Aorta (tissue), 5 donors: Measurements from ENCODE around the gene DGKG. TPM values are rescaled to one million over a fixed set of nuclear protein-coding genes. Genes with fewer than 3 reads are reported as not detected.

Source experiments
- ATAC-seq: fragments of 200-7000 bp; cut with Tn5 transposase; one replicate; pipeline ENCODE4 v1.9.1; 2022; ENCODE audit warnings: moderate library complexity; ENCODE audit not compliant: low FRiP score
- DNase-seq, 2 donors: peaks; one replicate each; pipeline ENCODE4 v3.0.0-alpha.2; 2020
- H3K27ac ChIP-seq, 2 donors: one replicate each; pipeline ENCODE4 v1.5.1; 2013; ENCODE audit warnings: low read length in 2 of 2, mild to moderate bottlenecking in 2 of 2, moderate library complexity in 2 of 2, control low read depth in 1 of 2, inconsistent platforms in 1 of 2, low read depth in 1 of 2
- H3K27me3 ChIP-seq, 2 donors: one replicate each; pipeline ENCODE4 v1.6.1; 2013; ENCODE audit warnings: control low read depth in 1 of 2, low read length in 1 of 2, mild to moderate bottlenecking in 1 of 2, moderate library complexity in 1 of 2; ENCODE audit not compliant: insufficient read depth in 2 of 2, control insufficient read depth in 1 of 2
- H3K36me3 ChIP-seq, 2 donors: one replicate each; pipeline ENCODE4 v1.6.1; 2013; ENCODE audit warnings: control low read depth in 1 of 2, low read length in 1 of 2, mild to moderate bottlenecking in 1 of 2; ENCODE audit not compliant: insufficient read depth in 2 of 2, control insufficient read depth in 1 of 2
- H3K4me1 ChIP-seq, 2 donors: one replicate each; pipeline ENCODE4 v1.6.1; 2013; ENCODE audit warnings: low read length in 2 of 2, control low read depth in 1 of 2, mild to moderate bottlenecking in 1 of 2, moderate library complexity in 1 of 2; ENCODE audit not compliant: insufficient read depth in 2 of 2, control insufficient read depth in 1 of 2
- H3K4me3 ChIP-seq, 2 donors: one replicate each; pipeline ENCODE4 v1.5.1; 2013; ENCODE audit warnings: low read length in 2 of 2, control low read depth in 1 of 2, mild to moderate bottlenecking in 1 of 2
- H3K9me3 ChIP-seq: one replicate; pipeline ENCODE4 v1.6.1; 2013; ENCODE audit warnings: mild to moderate bottlenecking, low read length; ENCODE audit not compliant: control insufficient read depth
- WGBS, 2 donors: extraction: QIAGEN DNeasy Blood & Tissue Kit; methylation state at CpG; one replicate each; pipeline ENCODE4 v1.1.7; 2013; 5-methylcytosine and 5-hydroxymethylcytosine counted together
- intact Hi-C, 2 donors: fragments of 100-400 bp; cut with DNase I; formaldehyde crosslinking; loops; one replicate each; pipeline versions ENCODE4 v1.14.2 to v1.15.0; 2022
- polyA plus RNA-seq, 2 donors: library from polyadenylated mRNA; stranded (reverse); fragments of 200-250 nt; gene quantifications; one replicate each; pipeline ENCODE4 v1.2.3, GENCODE V29; 2013
- total RNA-seq, 2 donors: library from RNA; stranded (reverse); fragmentation: NEBNext Ultra II Directional; extraction: Animal tissue kit (Norgen Biotek cat#: 25700); gene quantifications; one replicate each; pipeline ENCODE4 v1.2.1, GENCODE V29; 2021
- donor health status: healthy with polysubstance abuse.
- donor health status: Bipolar disorder and iron deficiency.
- donor health status: DM: no; HTN: no; CAD: no.
- donor health status: DM: no; HTN: no; CAD: no.
- donor health status: DM: yes; HTN: yes; CAD: no.

Gene DGKG
- total and polyA plus RNA-seq, 4 donors = 0.95 to 37.1 (median 7.4) TPM

DNA sequence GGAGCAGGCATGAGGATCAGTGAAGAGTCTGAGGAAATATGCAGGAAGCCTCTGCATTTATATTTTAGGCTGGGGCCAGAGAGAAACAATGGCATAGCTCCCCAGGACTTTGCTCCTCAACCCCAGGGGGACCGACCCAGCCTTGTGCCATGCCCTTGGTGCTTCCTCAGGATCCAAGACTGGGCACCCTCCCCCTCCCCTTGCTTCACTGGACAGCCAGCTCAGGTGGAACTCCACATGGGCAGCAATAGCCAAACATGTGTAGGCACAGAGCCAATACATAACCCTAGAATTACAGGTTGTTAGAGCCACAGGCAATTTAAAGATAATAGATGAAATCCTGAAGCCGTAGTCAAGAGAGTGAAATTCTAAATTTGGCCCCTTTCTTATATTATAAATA, 180.1 kb downstream of the DGKG start:
- H3K4me1 ChIP-seq = no peaks in the 10 kb centered on the region
- ATAC-seq (no peak), DNase-seq (no peak)
- H3K27ac ChIP-seq = no peak overlapping the region
- no peak overlapping the region for H3K4me3 ChIP-seq
- H3K9me3 ChIP-seq = no peaks in the 10 kb centered on the region
- 95 to 96% methylated on average over 2 of the region's 2 CpGs for WGBS, 2 donors
- H3K36me3 ChIP-seq = peaks cover 0 to 1% of the 10 kb centered on the region in 2 donors
- intact Hi-C loops = no loop called here
- H3K27me3 ChIP-seq = no peaks in the 10 kb centered on the region

DNA sequence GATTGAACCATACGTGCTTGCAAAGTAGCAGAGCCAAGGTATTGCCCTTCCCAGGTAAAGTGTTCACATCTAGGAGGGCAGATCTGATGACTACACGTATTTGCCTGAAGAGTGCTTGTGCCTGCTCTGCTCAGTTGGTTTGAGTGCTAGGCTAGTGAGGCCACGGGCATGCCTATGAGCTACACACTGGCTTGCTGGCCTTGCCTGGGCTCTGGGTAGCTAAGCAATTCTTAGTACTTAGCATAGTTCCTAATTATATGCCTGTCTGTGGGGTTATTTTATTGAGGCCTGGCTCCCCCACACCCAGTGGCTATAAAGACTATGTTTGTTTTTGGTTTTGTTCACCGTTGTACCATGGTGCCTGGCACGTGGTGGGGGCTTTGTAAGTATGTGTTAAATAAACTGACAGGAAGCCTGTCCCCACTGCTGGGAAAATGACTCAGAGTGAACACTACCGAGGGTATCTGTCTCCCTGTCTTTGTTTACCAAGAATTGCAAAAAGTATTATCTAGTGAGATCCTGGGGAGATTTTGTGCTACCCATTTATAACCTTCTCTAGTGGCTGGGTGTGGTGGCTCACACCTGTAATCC, 181.0 kb downstream of the DGKG start:
- no peak overlapping the region for H3K27ac ChIP-seq
- no peak overlapping the region for H3K4me3 ChIP-seq
- intact Hi-C loops = no loop called here
- DNase-seq (no peak), ATAC-seq (no peak)
- H3K27me3 ChIP-seq = no peaks in the 10 kb centered on the region
- WGBS, 2 donors = 71 to 72% methylated on average over 6 of the region's 6 CpGs
- H3K9me3 ChIP-seq = no peaks in the 10 kb centered on the region
- no peaks in the 10 kb centered on the region for H3K4me1 ChIP-seq
- peaks cover 0 to 1% of the 10 kb centered on the region in 2 donors for H3K36me3 ChIP-seq

DNA sequence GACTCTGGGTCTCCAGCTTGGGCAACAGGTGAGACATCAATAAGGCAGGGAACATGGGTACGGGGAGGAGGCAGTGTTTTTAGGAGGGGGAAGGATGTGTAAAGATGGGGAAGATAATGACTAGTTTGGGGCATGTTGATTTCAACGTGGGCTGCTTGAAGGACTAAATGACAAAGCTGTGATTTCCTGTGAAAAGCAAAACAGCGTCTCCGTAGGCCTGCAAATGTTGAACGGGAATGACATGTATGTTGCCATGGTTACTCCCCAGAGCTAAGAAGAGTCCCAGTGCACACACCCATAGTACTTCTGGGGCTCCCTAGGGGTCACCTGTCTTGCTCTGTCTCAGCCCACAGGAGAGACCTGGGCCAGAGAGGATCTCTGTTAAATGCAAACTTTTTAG, 181.9 kb downstream of the DGKG start:
- ATAC-seq = no peak
- no peaks in the 10 kb centered on the region for H3K27me3 ChIP-seq
- WGBS, 2 donors = 71 to 77% methylated on average over 5 of the region's 5 CpGs
- no peak overlapping the region for H3K27ac ChIP-seq
- no peaks in the 10 kb centered on the region for H3K9me3 ChIP-seq
- intact Hi-C loops = no loop called here
- peaks cover 0 to 3% of the 10 kb centered on the region in 2 donors for H3K36me3 ChIP-seq
- no peaks in the 10 kb centered on the region for H3K4me1 ChIP-seq
- no peak for DNase-seq
- H3K4me3 ChIP-seq = no peak overlapping the region

DNA sequence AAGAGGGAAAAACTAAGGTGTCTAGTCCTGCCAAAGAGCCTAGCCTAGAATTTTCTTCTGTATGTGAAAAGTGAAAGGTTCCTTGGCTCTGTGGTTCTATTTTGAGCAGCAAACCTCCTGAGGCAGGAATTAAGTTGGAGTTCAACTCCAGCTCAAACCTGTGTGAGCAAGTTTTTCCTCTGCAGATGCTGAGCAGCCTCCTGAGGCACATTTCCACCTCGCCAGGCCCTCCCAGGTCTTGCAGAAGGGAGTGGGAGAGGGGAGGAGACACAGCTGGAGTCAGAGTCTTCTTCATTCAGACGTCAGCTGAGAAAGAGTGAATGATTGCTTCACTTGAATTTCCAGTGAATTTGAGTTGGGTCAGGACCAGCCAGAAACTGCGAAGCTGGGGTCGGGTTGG, 183.6 kb downstream of the DGKG start:
- H3K4me3 ChIP-seq = no peak overlapping the region
- H3K27me3 ChIP-seq = no peaks in the 10 kb centered on the region
- 89% methylated on average over 4 of the region's 4 CpGs for WGBS, 2 donors
- intact Hi-C loops = no loop called here
- DNase-seq (no peak), ATAC-seq (no peak)
- H3K9me3 ChIP-seq = no peaks in the 10 kb centered on the region
- no peak overlapping the region for H3K27ac ChIP-seq
- H3K4me1 ChIP-seq = no peaks in the 10 kb centered on the region
- peaks cover 0 to 3% of the 10 kb centered on the region in 2 donors for H3K36me3 ChIP-seq

DNA sequence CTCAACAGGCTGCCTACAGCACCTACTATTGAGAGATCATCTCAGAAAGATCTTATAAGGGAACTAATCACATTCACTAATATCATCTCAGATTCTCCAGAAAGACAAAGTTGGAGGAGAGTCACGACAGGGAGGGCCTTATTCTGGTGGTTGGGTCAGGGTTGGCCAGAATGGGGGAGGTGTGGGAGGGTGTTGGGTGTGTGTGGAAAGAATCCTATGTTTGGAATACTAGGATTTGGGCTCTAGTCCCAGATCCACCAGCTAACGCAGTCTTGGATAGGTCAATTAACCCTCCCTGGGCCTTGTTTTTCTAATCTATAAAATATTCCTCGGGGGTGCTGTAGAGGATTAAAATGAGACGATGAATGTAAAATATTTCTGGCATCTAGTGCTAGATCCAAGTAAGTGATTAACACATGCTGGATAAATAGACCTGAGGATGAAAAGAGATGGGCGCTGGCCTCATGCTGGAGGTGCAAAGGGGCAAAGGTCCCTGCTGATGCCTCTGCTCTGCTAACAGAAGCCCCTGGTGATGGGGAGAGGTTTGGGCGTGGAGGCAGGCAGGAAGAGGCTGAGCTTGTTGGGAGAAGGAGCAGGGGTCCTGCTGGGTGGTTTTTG, 185.6 kb downstream of the DGKG start:
- ATAC-seq = no peak
- peaks cover 0 to 3% of the 10 kb centered on the region in 2 donors for H3K36me3 ChIP-seq

DNA sequence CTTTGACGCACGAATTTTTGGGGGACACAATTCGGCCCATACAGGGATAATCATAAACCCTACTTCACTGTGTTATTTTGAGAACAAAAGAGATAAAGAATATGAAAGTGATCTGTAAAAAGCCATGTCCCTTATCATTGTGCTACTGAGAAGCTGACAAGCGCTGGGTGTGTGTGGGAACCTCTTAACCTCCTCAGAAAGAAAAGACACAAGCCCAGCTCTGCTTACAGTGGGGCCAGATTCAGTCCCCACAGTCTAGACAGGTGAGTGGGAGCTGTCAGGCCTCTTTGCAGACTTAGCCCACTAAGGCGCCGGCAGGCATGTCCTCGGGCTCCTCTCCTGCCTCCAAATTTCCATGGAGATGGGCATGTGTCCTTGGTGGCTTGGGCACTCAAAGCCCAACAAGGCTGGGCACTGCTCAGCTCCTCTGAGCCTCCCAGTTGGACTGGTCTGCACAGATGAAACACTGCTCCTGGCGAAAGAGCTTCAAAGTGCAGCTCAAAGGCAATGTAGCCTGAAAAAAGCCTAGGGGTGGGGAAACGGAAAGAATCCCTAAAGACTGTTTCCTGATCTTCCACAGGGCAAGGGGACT, 188.7 kb downstream of the DGKG start:
- H3K36me3 ChIP-seq = peaks cover 0 to 3% of the 10 kb centered on the region in 2 donors
- DNase-seq = no peak
- H3K9me3 ChIP-seq = no peaks in the 10 kb centered on the region
- H3K27ac ChIP-seq = no peak overlapping the region
- intact Hi-C loops = no loop called here
- no peak for ATAC-seq
- WGBS, 2 donors = 96% methylated on average over 9 of the region's 9 CpGs
- peaks cover 0 to 1% of the 10 kb centered on the region in 2 donors for H3K4me1 ChIP-seq
- no peaks in the 10 kb centered on the region for H3K27me3 ChIP-seq
- no peak overlapping the region for H3K4me3 ChIP-seq

More for the DNA sequence above, 185.6 kb downstream of the DGKG start:
- no peak for DNase-seq
- Histone ChIP-seq H3K27ac (no peak overlapping the region), H3K4me3 (no peak overlapping the region), H3K27me3 (no peaks in the 10 kb centered on the region), H3K4me1 (no peaks in the 10 kb centered on the region), H3K9me3 (no peaks in the 10 kb centered on the region)
- intact Hi-C loops = no loop called here
- WGBS, 2 donors = 46 to 51% methylated on average over 6 of the region's 6 CpGs

DNA sequence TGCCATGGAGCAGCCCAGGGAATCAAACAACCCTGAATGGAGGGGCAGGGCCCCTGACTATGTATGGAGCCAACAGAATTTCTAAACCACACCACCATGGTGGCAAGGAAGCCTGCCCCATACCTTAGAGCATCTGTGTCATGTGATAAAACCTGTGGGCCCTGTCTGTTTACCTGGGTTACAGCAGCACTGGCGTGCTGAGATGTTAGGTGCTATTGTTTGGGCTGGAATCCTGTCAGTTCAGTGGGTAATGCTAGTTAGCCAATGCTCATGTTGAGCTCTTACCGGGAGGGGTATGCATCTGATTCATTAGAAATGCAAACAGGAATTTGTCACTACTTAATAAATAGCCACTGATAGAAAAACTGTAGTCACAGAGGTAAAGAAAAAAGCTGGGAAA, 189.7 kb downstream of the DGKG start:
- Histone ChIP-seq H3K27me3 (no peaks in the 10 kb centered on the region), H3K9me3 (no peaks in the 10 kb centered on the region), H3K27ac (no peak overlapping the region), H3K4me1 (peaks cover 0 to 1% of the 10 kb centered on the region in 2 donors), H3K4me3 (no peak overlapping the region), H3K36me3 (peaks cover 0 to 2% of the 10 kb centered on the region in 2 donors)
- intact Hi-C loops = no loop called here
- 93 to 97% methylated on average over 2 of the region's 2 CpGs for WGBS, 2 donors
- no peak for DNase-seq
- ATAC-seq = no peak

DNA sequence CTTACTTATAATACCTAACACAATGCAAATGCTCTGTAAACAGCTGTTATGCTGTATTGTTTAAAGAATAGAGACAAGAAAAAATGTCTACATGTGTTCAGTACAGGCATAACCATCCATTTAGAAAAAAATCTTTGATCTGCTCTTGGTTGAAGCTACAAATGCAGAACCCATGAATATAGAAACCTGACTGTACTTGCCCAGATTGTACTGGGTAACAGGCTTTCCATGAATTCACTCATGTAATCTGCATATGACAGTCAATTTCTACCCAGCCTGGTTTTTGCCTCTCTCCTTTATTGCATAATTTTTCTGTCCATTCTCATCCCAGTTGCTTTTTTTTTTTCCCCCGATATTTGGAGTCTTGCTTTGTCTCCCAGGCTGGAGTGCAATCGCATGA, 190.5 kb downstream of the DGKG start:
- DNase-seq (no peak), ATAC-seq (no peak)
- no peak overlapping the region for H3K27ac ChIP-seq

DNA sequence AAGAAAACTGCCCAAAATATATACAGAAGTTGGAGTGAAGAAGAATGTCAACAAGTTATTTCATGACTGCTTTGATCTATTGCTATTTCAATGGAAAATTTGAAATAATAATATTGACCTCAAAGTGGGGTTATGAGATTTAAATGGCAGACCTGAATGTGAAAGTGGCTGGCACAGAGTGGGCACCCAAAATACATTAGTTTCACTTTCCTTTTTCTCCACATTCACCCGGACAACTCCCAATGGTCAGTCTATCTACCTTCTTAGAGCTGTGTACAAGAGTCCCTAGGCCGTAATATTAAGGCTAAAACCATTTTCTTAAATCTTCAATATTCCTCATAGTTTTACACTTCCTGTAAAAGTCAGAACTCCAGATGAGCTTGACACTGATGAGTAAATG, 191.5 kb downstream of the DGKG start:
- peaks cover 0 to 4% of the 10 kb centered on the region in 2 donors for H3K36me3 ChIP-seq
- no peak overlapping the region for H3K4me3 ChIP-seq
- intact Hi-C loops = no loop called here
- ATAC-seq (no peak), DNase-seq (no peak)
- H3K27ac ChIP-seq = no peak overlapping the region
- H3K27me3 ChIP-seq = no peaks in the 10 kb centered on the region
- 30 to 39% methylated on average over 2 of the region's 2 CpGs for WGBS, 2 donors
- no peaks in the 10 kb centered on the region for H3K9me3 ChIP-seq
- peaks cover 0 to 1% of the 10 kb centered on the region in 2 donors for H3K4me1 ChIP-seq

More for the DNA sequence above, 190.5 kb downstream of the DGKG start:
- no peak overlapping the region for H3K4me3 ChIP-seq
- no peaks in the 10 kb centered on the region for H3K27me3 ChIP-seq
- intact Hi-C loops = no loop called here
- H3K9me3 ChIP-seq = no peaks in the 10 kb centered on the region
- peaks cover 0 to 3% of the 10 kb centered on the region in 2 donors for H3K36me3 ChIP-seq
- H3K4me1 ChIP-seq = peaks cover 0 to 1% of the 10 kb centered on the region in 2 donors
- 94 to 97% methylated on average over 2 of the region's 2 CpGs for WGBS, 2 donors
